Suprapubic skin (tissue), 4 donors: ENCODE results near the gene SV2A. TPM values are rescaled to one million over a fixed set of nuclear protein-coding genes. Genes with fewer than 3 reads are reported as not detected.

ENCODE experiments used
- DNase-seq, 2 donors: peaks; one replicate each; pipeline ENCODE4 v3.0.0-alpha.2; 2019; ENCODE audit warnings: low spot score in 2 of 2
- H3K27ac ChIP-seq: fragments of 200-600 bp; sonication (generic); one replicate; pipeline ENCODE4 v1.5.1; 2019
- H3K27me3 ChIP-seq: fragments of 200-600 bp; sonication (generic); one replicate; pipeline ENCODE4 v1.5.1; 2019
- H3K36me3 ChIP-seq: fragments of 200-600 bp; sonication (generic); one replicate; pipeline ENCODE4 v1.5.1; 2019
- H3K4me1 ChIP-seq: fragments of 200-600 bp; sonication (generic); one replicate; pipeline ENCODE4 v1.5.1; 2019
- H3K4me3 ChIP-seq: fragments of 200-600 bp; sonication (generic); one replicate; pipeline ENCODE4 v1.5.1; 2019; ENCODE audit warnings: mild to moderate bottlenecking
- H3K9me3 ChIP-seq: fragments of 200-600 bp; sonication (generic); one replicate; pipeline ENCODE4 v1.5.1; 2019
- EP300 ChIP-seq: sonication (generic); formaldehyde crosslinking; IDR thresholded peaks from one replicate; pipeline ENCODE4 v1.6.1; 2017; ENCODE audit warnings: antibody characterized with exemption
- POLR2A ChIP-seq, 2 donors: fragments of 450-650 bp; IDR thresholded peaks; one replicate each; pipeline ENCODE4 v1.6.1; 2017; ENCODE audit warnings: antibody characterized with exemption in 2 of 2, mild to moderate bottlenecking in 2 of 2, moderate library complexity in 2 of 2
- POLR2AphosphoS5 ChIP-seq, 3 donors: sonication (generic); formaldehyde crosslinking; IDR thresholded peaks; one replicate each; pipeline ENCODE4 v1.6.1; 2017; ENCODE audit warnings: antibody characterized with exemption in 3 of 3
- WGBS: methylation state at CpG from one replicate; pipeline ENCODE4 v1.1.5; 2018; 5-methylcytosine and 5-hydroxymethylcytosine counted together
- total RNA-seq, 4 donors: library from RNA; depleted of rRNA; stranded (reverse); fragments of >200 nt; gene quantifications; one replicate each; pipeline ENCODE4 v1.1.0, GENCODE V29; 2016
- TF ChIP-seq, protein P1 (sequence below), 2 donors: fragments of 200-600 bp in 1 of 2; fragments of 450-650 bp in 1 of 2; sonication (generic) in 1 of 2; IDR thresholded peaks; one replicate each; pipeline ENCODE4 v1.5.1; 2016 to 2019; ENCODE audit warnings: antibody characterized with exemption in 2 of 2, mild to moderate bottlenecking in 1 of 2, moderate library complexity in 1 of 2

Gene SV2A
- total RNA-seq, 4 donors from 2014 or later = 0.48 to 1.3 (median 0.65) TPM

DNA sequence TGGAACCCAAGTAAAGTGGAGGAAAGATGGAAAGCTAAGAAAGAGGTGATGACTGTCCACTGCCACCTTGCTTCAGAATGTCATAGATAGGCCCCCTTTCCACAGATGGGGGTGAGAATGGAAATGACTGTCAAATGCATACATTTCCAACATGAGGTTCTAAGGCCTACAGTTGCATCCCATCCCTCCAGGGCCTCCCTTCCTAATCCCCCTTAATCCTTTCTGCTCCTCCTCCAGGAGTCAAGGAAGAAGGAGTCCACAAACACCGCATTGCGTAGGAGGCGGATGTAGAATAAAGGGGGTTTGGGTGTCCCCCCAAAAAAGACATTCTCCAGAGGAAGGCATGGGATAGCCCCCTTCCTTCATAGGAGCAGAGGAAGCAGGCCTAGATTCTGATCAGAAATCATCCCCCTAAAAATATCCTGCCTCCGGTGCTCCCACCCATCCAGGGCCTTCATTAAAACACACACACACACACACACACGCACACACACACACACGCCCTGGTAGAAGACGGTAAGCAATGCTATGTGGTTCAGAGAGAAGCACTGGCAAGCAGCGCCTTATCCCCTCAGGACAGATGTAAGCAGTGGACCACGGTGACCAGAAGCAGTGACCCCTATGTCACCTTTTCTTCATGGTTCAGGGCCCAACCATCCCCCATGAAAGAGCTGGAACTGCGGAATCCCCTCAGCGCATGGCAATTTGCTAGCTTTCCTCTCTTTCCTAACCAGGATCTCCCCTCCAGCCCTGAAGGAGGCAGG, 2.0 kb downstream of the SV2A start:
- peaks cover 4% of the 10 kb centered on the region for H3K4me1 ChIP-seq
- H3K4me3 ChIP-seq = no peak overlapping the region
- H3K27me3 ChIP-seq = peaks cover 9% of the 10 kb centered on the region
- no peaks in the 10 kb centered on the region for H3K9me3 ChIP-seq
- H3K27ac ChIP-seq = no peak overlapping the region
- no peak for DNase-seq
- no peaks in the 10 kb centered on the region for H3K36me3 ChIP-seq
- TF ChIP-seq POLR2AphosphoS5 (IDR thresholded peaks at IDR 0.05) (no peak), EP300 (no peak), POLR2A (IDR thresholded peaks at IDR 0.05) (no peak)
- TF ChIP-seq, protein P1, sequence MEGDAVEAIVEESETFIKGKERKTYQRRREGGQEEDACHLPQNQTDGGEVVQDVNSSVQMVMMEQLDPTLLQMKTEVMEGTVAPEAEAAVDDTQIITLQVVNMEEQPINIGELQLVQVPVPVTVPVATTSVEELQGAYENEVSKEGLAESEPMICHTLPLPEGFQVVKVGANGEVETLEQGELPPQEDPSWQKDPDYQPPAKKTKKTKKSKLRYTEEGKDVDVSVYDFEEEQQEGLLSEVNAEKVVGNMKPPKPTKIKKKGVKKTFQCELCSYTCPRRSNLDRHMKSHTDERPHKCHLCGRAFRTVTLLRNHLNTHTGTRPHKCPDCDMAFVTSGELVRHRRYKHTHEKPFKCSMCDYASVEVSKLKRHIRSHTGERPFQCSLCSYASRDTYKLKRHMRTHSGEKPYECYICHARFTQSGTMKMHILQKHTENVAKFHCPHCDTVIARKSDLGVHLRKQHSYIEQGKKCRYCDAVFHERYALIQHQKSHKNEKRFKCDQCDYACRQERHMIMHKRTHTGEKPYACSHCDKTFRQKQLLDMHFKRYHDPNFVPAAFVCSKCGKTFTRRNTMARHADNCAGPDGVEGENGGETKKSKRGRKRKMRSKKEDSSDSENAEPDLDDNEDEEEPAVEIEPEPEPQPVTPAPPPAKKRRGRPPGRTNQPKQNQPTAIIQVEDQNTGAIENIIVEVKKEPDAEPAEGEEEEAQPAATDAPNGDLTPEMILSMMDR (IDR thresholded peaks at IDR 0.05) = no peak
- 85% methylated on average over 11 of the region's 11 CpGs for WGBS

DNA sequence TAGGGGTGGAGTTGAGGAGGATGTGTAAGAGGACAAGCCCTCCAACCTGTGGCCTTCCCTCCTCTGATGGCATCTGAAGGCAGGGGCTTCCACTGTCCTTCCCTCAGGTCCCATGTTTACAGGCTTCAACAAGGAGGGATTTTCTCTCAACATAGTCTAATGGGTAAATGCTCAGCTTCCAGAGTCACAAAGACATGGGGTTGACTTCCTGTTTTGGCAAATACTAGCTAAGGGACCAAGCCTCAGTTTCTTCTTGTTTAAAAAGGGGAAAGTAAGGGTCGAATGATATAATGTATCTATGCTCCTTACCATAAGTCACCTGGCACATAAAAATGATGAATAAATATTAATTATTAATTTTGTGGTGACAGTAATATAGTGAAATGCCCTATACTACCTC, 3.1 kb downstream of the SV2A start:
- Histone ChIP-seq H3K27me3 (peaks cover 9% of the 10 kb centered on the region), H3K9me3 (no peaks in the 10 kb centered on the region), H3K4me1 (peaks cover 4% of the 10 kb centered on the region), H3K27ac (no peak overlapping the region), H3K4me3 (no peak overlapping the region), H3K36me3 (no peaks in the 10 kb centered on the region)
- DNase-seq = no peak
- TF ChIP-seq EP300 (no peak), POLR2AphosphoS5 (IDR thresholded peaks at IDR 0.05) (no peak), POLR2A (IDR thresholded peaks at IDR 0.05) (no peak)
- TF ChIP-seq, protein P1 (IDR thresholded peaks at IDR 0.05) = no peak
- WGBS = 71% methylated on average over 1 of the region's 1 CpG

DNA sequence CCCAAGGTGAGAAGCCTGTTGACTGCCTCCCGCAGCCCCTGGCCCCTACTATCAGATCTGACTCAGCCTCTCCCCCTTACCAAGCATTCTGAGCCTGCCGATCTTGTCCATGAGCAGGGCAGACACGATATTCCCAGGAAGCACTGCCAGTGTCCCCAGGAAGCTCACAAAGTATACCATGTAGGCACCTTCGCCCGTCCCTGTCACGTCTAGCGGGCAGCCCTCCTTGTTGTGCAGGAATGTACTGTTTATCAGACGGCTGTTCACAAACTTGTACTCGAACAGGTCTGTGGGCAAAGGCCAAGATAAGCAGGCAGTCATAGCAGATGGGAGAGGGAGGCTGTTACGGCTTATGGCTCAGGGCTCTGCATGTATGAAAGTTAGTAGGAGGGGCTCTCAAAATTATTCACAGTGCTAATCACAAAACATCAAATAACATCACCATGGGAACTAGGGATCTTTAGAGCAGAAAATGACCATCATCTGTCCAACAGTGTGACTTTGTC, 11.0 kb downstream of the SV2A start:
- Histone ChIP-seq H3K27ac (no peak overlapping the region), H3K36me3 (no peaks in the 10 kb centered on the region), H3K27me3 (no peaks in the 10 kb centered on the region), H3K4me1 (no peaks in the 10 kb centered on the region), H3K9me3 (no peaks in the 10 kb centered on the region), H3K4me3 (no peak overlapping the region)
- whole genome bisulfite sequencing = 87% methylated on average over 10 of the region's 10 CpGs
- no peak for DNase-seq
- TF ChIP-seq, protein P1 (IDR thresholded peaks at IDR 0.05) = no peak
- TF ChIP-seq POLR2A (IDR thresholded peaks at IDR 0.05) (no peak), EP300 (no peak), POLR2AphosphoS5 (IDR thresholded peaks at IDR 0.05) (no peak)

DNA sequence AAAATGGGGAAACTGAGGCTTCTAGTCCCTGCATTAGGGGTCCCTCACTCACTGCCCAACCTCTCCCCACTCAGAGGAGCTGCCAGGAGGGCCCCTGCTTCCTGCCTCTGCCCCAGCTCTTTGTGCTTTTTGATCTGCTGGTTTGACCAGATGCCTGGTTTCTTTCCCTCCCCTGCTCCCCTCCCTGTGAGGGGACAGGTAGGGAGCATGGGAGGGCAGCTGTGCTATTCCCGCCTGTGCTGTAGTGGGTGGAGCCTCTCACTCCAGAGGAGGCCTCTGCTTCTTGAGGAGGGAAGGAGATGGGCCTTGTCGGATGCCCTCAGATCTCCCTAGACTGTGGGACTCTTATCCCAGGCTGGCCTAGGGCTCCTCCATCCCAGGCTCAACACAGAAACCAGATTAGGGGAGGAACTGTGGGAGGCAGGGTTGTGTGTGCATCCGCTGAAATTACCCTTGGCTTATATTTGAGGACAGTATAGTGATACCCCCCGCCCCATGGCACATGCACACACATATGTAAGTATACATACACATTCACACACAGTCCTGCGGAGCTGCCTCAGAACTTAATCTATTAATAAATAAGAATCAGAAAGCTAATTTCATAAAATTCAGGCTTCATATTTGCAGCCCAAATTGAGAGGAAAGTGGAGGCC, 13.7 kb downstream of the SV2A start:
- 77% methylated on average over 5 of the region's 5 CpGs for WGBS
- no peak for DNase-seq
- H3K27me3 ChIP-seq = no peaks in the 10 kb centered on the region
- H3K4me1 ChIP-seq = peaks cover 9% of the 10 kb centered on the region
- TF ChIP-seq EP300 = no peak
- no peak for TF ChIP-seq POLR2AphosphoS5 (IDR thresholded peaks at IDR 0.05)
- TF ChIP-seq POLR2A (IDR thresholded peaks at IDR 0.05) = no peak
- TF ChIP-seq, protein P1 (IDR thresholded peaks at IDR 0.05) = no peak
- no peak overlapping the region for H3K27ac ChIP-seq
- H3K4me3 ChIP-seq = no peak overlapping the region
- H3K9me3 ChIP-seq = no peaks in the 10 kb centered on the region
- H3K36me3 ChIP-seq = no peaks in the 10 kb centered on the region
